ENCODE results near the gene ABHD6.
"Not testable (repeated sequence)": the region's sequence is repeated elsewhere in the genome, so short reads cannot be mapped to it uniquely, and the experiment has no call there.

Gene ABHD6

GRCh38 chr3:58210761-58211460 is 26.7 kb upstream of the ABHD6 start, which contains the start of gene DNASE1L3:
TSS of gene DNASE1L3 (minus strand) at chr3:58210972. CDS start at chr3:58210906, 66 bp downstream.
- no peak for DNase-seq

GRCh38 chr3:58214484-58215316 is 22.9 kb upstream of the ABHD6 start:
- DNase-seq, result peak; percentile 27

- DNase-seq, result no peak
These were observed 22.1 kb upstream of the ABHD6 start for GRCh38 chr3:58215317-58216025.

GRCh38 chr3:58216496-58217195 is 20.9 kb upstream of the ABHD6 start:
- DNase-seq, result no peak

- DNase-seq, result peak; percentile 58
These were observed 20.3 kb upstream of the ABHD6 start for GRCh38 chr3:58217209-58217811.

GRCh38 chr3:58218904-58219303 is 18.7 kb upstream of the ABHD6 start:
- no peak for DNase-seq

- no peak for DNase-seq
These were observed 15.3 kb upstream of the ABHD6 start for GRCh38 chr3:58222161-58222724.

- no peak for DNase-seq
These were observed 13.7 kb upstream of the ABHD6 start for GRCh38 chr3:58223855-58224254.

- not testable (repeated sequence) for DNase-seq
These were observed 9.7 kb upstream of the ABHD6 start for GRCh38 chr3:58227933-58228332.

GRCh38 chr3:58230876-58231552 is 6.6 kb upstream of the ABHD6 start:
- no peak for DNase-seq

- DNase-seq, result peak; percentile 10
These were observed 5.9 kb upstream of the ABHD6 start for GRCh38 chr3:58231666-58232065.

- peak; percentile 65 for DNase-seq
These were observed 3.1 kb upstream of the ABHD6 start for GRCh38 chr3:58234516-58234931.

- no peak for DNase-seq
These were observed 1.6 kb upstream of the ABHD6 start for GRCh38 chr3:58235970-58236369.

GRCh38 chr3:58236527-58237237 is 910 bp upstream of the ABHD6 start:
- no peak for DNase-seq

GRCh38 chr3:58237941-58238681 is 519 bp downstream of the ABHD6 start:
- peak; percentile 50 for DNase-seq

- DNase-seq, result no peak
These were observed 1.2 kb downstream of the ABHD6 start for GRCh38 chr3:58238830-58239229.

GRCh38 chr3:58241306-58242044 is 3.9 kb downstream of the ABHD6 start:
- no peak for DNase-seq

GRCh38 chr3:58242340-58242739 is 4.7 kb downstream of the ABHD6 start:
- DNase-seq, result no peak

GRCh38 chr3:58242860-58243259 is 5.3 kb downstream of the ABHD6 start:
- DNase-seq, result not testable (repeated sequence)

Data from HCEC 1CT (cell line).